Measurements from ENCODE around the gene LRRC56. TPM values are rescaled to one million over a fixed set of nuclear protein-coding genes. Genes with fewer than 3 reads are reported as not detected.
A peak's percentile ranks its signal among the peaks of the same experiment; 100 is the strongest.

LRRC56 gene
- polyA plus RNA-seq, 10 donors = 2.7 to 7.0 (median 4.9) TPM

GRCh38 chr11:557328-558132 is 20.2 kb downstream of the LRRC56 start:
- DNase-seq = no peak

GRCh38 chr11:558503-558902 is 21.2 kb downstream of the LRRC56 start:
- no peak for DNase-seq

GRCh38 chr11:559020-559620 is 21.8 kb downstream of the LRRC56 start:
- no peak for DNase-seq

GRCh38 chr11:559712-560304 is 22.5 kb downstream of the LRRC56 start:
- no peak for DNase-seq

- DNase-seq = peak; percentile 77 to 88 (median 85)
Observed at GRCh38 chr11:560305-561147, 23.2 kb downstream of the LRRC56 start, which contains the start of the genes LMNTD2 and RASSF7. TSS of gene LMNTD2 (minus strand) at chr11:560738. CDS start at chr11:560716, 22 bp downstream. TSS of gene RASSF7 (plus strand) at chr11:560970. CDS start at chr11:561769, 799 bp downstream.

- no peak for DNase-seq
Observed at GRCh38 chr11:561148-562003, 24.0 kb downstream of the LRRC56 start.

- DNase-seq = no peak
Observed at GRCh38 chr11:562046-562645, 24.8 kb downstream of the LRRC56 start.

GRCh38 chr11:563066-563811 is 25.9 kb downstream of the LRRC56 start:
- no peak for DNase-seq

GRCh38 chr11:563812-564578 is 26.7 kb downstream of the LRRC56 start:
- DNase-seq = no peak

- peak in 1 of 3 donors; percentile 19 for DNase-seq
Observed at GRCh38 chr11:565921-566509, 28.7 kb downstream of the LRRC56 start.

- DNase-seq = peak in 1 of 3 donors; percentile 38
Observed at GRCh38 chr11:567011-567628, 29.8 kb downstream of the LRRC56 start.

- no peak for DNase-seq
Observed at GRCh38 chr11:567629-568292, 30.4 kb downstream of the LRRC56 start.

- peak; percentile 94 to 97 (median 96) for DNase-seq
Observed at GRCh38 chr11:568306-569157, 31.2 kb downstream of the LRRC56 start.

GRCh38 chr11:569158-569885 is 32.0 kb downstream of the LRRC56 start:
- peak in 1 of 3 donors; percentile 59 for DNase-seq

- DNase-seq = no peak
Observed at GRCh38 chr11:571802-572185, 34.5 kb downstream of the LRRC56 start.

All from muscle of back (tissue), 11 donors.